Uterus (tissue), 2 donors: ENCODE data around the gene LDLR.
A peak's percentile ranks its signal among the peaks of the same experiment; 100 is the strongest.

ENCODE experiments used
- CTCF ChIP-seq, 4 experiments: fragments of 200-600 bp in 2 of 4; fragments of 450-650 bp in 2 of 4; sonication (generic) in 2 of 4; IDR thresholded peaks; one replicate each; pipeline ENCODE4 v1.5.1; 2016 to 2019; ENCODE audit warnings: antibody characterized with exemption in 4 of 4, mild to moderate bottlenecking in 2 of 4, moderate library complexity in 1 of 4
- POLR2A ChIP-seq, 2 donors: fragments of 450-650 bp; IDR thresholded peaks; one replicate each; pipeline ENCODE4 v1.6.1; 2016; ENCODE audit warnings: antibody characterized with exemption in 2 of 2, mild to moderate bottlenecking in 1 of 2, moderate library complexity in 1 of 2

DNA sequence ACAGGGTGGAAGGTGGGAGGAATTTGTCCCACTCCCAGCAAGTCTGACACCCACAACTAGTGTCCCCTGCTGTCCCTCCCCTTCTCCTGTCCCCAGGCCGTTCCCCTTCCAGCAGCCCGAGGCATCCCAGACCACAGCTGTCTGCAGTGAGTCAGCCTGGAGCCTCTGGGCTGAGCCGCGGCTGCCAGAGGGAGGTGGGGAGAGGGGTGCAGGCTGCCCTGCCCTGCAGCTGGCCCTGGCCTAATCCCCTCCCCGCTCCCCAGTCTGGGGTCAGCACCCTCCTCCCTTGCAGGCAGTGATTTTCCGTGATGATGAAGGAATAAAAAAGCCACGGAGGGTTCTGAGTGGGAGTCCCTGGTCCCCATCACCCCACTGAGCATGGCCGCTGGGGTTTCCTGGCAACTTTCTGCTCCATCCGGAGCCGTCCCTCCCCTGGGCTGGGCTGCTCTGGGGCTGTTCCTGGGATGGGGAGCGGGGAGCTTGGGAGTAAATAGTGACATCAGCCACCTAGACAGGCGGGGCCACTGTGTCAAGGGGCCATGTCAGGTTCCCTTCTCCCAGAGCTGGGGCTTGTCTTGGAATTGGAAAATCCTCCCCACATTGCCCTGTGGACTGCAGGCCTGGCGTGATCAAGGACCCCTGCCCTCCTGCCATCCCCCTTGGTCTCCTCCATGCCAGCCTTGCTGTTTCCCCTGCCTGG lies 49.5 kb downstream of the LDLR start:
- TF ChIP-seq CTCF (IDR thresholded peaks at IDR 0.05) (peak in 1 of 4 experiments; percentile 18), POLR2A (IDR thresholded peaks at IDR 0.05) (peak in 1 of 2 donors; percentile 31)
